Renal cortical epithelial cell (primary cell): ENCODE results near the gene LGALS1. TPM values are rescaled to one million over a fixed set of nuclear protein-coding genes. Genes with fewer than 3 reads are reported as not detected.
"Not testable (repeated sequence)": the region's sequence is repeated elsewhere in the genome, so short reads cannot be mapped to it uniquely, and the experiment has no call there.

Experiments used
- DNase-seq: peaks from one replicate; pipeline ENCODE4 v3.0.0-alpha.2; 2011; ENCODE audit warnings: low read depth
- total RNA-seq: library from RNA; depleted of rRNA; stranded (reverse); fragments of >200 nt; gene quantifications from 2 replicates; pipeline ENCODE4 v1.2.3, GENCODE V29; 2014

LGALS1 gene
- total RNA-seq, 1 donor from 2014 or later = 761 TPM

DNA sequence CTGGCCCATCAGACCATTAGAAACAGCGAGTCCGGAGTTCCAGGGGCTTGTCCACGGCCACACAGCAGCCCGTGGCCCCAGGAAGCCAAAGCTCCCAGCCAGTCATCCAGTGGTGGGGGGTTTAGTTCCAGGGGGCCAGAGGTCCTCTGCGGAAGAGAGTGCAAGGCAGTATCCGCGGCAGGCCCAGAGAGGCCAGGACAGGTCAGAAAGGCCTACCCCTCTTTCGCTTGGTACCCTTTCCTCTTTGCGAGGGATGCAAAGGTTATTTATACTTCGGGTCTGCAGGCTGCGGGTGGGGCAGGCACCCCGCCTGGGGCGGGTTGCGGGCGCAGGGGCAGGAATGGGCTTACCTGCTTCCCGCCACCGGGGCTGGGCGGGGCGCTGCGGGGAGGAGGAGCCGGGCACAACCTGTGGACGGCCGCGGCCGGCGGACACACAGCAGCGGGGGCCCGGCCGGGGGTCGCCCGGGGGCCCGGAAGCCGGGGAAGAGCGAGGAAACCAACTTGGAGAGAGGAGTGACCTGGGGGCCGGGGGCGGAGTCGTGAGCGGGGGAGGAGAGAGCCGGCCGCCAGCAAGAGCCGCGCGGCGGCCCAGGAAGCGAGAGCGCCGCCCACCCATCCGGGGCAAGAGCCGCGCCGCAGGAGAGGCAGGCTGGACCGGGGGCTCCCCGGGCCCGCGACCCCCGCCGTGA is 36.2 kb upstream of the LGALS1 start, which contains the start of gene SH3BP1:
Gene SH3BP1 (plus strand): TSS at position 600 of the 691 bp plus-strand sequence. CDS start 119 bp downstream, outside the sequence.
- DNase-seq = no peak

- DNase-seq = no peak
Measured at GRCh38 chr22:37639771-37640590, 35.5 kb upstream of the LGALS1 start.

GRCh38 chr22:37640591-37641560 is 34.6 kb upstream of the LGALS1 start:
- DNase-seq = no peak

GRCh38 chr22:37641561-37641949 is 33.9 kb upstream of the LGALS1 start:
- DNase-seq = no peak

GRCh38 chr22:37643225-37643847 is 32.1 kb upstream of the LGALS1 start:
- peak; percentile 33 for DNase-seq

- no peak for DNase-seq
Measured at GRCh38 chr22:37647317-37647716, 28.1 kb upstream of the LGALS1 start.

GRCh38 chr22:37647928-37648327 is 27.5 kb upstream of the LGALS1 start:
- no peak for DNase-seq

DNA sequence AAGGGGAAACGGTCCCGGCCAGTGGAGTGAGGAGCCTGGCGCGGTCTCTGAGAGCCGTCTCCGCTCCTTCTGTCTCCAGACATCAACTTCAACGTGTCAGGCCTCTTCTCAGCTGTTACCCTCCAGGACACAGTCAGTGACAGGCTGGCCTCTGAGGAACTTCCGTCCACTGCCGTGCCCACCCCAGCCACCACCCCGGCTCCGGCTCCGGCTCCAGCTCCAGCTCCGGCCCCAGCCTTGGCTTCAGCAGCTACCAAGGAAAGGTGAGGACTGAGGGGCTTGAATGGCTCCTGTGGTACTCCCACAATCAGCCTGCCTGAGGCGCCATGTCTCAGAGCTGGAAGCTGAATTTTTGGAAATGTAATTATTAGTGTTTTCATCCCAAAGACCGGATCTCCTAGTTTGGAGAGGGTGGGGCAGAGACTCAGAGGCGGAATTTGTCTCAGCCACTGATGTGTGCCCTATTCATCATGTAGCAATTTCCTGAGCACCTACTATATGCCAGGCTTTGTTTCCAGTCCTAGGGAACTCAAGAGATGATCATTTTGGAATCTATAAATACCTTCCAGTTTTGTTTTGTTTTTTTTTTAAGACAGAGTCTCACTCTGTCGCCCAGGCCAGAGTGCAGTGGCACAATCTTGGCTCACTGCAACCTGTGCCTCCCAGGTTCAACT is 24.8 kb upstream of the LGALS1 start:
- no peak for DNase-seq

DNA sequence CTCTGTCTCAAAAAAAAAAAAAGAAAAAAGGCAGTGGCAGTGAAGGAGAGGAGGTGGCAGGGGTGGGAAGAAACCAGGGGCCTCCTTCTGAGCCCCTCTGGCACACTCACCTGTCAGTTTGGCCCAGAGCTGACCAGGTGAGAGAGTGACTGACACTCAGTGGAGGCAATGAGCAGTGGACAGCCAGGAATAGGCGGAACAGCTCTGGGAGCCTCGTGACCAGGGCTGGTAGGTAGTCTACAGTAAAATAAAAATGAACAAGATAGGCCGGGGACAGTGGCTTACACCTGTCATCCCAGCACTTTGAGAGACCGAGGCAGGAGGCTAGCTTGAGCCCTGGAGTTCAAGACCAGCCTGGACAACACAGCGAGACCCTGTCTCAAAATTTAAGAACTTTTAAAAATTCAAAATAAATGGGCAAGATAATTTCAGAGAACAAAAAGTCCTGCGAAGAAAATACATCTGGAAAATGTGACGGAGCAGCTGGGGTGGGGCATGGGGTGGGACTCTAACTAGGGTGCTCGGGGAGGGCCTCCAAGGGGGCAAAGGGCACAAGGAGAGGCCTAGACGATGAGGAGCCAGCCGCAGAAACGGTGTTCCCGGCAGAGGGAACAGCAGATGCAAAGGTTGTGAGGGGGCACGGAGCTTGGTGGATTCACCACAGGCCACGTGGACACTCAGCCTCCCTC is 20.7 kb upstream of the LGALS1 start:
- DNase-seq = no peak

DNA sequence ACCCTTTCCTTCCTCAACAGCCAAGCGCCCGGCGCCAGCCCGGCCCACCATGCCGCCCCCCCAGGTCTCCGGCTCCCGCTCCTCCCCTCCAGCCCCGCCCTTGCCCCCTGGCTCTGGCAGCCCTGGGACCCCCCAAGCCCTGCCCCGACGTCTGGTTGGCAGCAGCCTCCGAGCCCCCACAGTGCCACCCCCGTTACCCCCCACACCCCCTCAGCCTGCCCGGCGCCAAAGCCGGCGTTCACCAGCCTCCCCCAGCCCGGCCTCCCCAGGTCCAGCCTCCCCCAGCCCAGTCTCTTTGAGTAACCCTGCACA is 20.2 kb upstream of the LGALS1 start:
- DNase-seq = no peak

GRCh38 chr22:37656583-37656982 is 18.9 kb upstream of the LGALS1 start:
- DNase-seq = not testable (repeated sequence)

DNA sequence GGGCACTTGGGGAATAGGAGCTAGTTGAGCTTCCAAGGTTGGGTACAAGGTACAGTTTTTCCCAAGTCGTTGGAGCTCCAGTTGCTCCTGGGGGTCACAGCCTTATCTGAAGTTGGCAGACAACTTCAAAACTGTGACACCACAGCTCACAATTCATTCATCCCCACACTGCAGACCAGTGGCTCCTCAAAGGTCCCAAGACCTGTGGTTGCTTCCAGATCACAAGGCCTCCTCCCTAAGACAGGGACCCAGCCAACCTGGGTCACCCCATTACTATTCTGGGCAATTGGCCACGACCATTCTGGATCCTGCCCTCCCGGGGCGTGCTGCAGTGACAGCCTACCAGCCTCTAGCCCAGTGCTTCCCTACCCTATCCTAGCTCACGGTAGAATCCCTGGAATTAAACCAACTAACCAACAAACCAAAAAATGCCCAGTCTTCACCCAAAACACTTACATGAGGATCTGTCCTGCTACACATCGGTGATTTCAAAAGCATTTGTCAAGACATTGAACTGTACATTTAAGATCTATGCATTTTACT is 17.8 kb upstream of the LGALS1 start:
- peak; percentile 15 for DNase-seq

GRCh38 chr22:37658133-37659065 is 17.0 kb upstream of the LGALS1 start, which contains the start of gene PDXP:
PDXP (plus strand) TSS chr22:37658723; CDS start chr22:37658783, 60 bp downstream.
- peak; percentile 99 for DNase-seq

GRCh38 chr22:37659066-37659896 is 16.2 kb upstream of the LGALS1 start:
- no peak for DNase-seq

- DNase-seq = no peak
Measured at GRCh38 chr22:37659897-37660708, 15.3 kb upstream of the LGALS1 start.

GRCh38 chr22:37660709-37661045 is 14.8 kb upstream of the LGALS1 start:
- no peak for DNase-seq
